8988T (cell line): ENCODE results near the gene VPS9D1.

Experiments used
- DNase-seq: peaks from one replicate; pipeline ENCODE4 v3.0.0; 2011

Gene VPS9D1

GRCh38 chr16:89732142-89732917 is 11.6 kb upstream of the VPS9D1 start:
- no peak for DNase-seq

- no peak for DNase-seq
These were observed 10.0 kb upstream of the VPS9D1 start for GRCh38 chr16:89730610-89731234.

GRCh38 chr16:89729863-89730593 is 9.3 kb upstream of the VPS9D1 start:
- DNase-seq, result no peak

- DNase-seq, result no peak
These were observed 8.6 kb upstream of the VPS9D1 start for GRCh38 chr16:89729293-89729692.

DNA sequence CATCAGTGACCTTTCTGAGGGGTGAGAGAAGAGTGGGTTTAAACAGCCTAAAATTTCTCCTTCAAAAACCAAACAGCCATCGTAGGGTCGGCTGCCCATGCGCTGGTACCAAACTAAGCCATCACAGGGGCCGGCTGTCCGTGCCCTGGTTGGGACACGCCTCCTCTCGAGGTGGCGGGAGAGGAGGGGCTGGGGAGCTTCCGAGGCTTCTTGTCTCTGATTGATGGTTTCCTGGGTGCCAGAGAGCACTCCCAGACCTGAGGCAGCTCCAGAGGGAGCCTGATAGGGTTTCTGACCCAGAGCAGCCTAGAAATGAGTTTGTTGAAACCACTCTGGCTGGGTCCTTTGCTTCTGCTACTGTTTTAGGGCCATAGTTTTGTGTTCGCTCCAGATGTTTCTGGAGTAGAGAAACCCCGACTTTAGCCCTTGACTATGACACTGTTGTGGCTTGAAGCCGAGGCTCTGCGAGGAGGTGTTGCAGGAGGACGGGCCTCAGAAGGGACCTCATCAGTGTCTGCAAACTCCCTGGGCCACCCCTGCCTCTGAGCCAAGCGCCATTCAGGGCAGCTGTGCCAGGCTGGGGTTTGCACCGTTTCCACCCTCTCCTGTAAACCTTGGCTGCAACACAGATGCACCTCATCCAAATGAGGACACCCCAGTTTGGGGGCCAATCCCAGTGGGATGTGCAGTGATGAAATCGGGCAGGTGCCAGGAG is 6.9 kb upstream of the VPS9D1 start:
- no peak for DNase-seq

DNA sequence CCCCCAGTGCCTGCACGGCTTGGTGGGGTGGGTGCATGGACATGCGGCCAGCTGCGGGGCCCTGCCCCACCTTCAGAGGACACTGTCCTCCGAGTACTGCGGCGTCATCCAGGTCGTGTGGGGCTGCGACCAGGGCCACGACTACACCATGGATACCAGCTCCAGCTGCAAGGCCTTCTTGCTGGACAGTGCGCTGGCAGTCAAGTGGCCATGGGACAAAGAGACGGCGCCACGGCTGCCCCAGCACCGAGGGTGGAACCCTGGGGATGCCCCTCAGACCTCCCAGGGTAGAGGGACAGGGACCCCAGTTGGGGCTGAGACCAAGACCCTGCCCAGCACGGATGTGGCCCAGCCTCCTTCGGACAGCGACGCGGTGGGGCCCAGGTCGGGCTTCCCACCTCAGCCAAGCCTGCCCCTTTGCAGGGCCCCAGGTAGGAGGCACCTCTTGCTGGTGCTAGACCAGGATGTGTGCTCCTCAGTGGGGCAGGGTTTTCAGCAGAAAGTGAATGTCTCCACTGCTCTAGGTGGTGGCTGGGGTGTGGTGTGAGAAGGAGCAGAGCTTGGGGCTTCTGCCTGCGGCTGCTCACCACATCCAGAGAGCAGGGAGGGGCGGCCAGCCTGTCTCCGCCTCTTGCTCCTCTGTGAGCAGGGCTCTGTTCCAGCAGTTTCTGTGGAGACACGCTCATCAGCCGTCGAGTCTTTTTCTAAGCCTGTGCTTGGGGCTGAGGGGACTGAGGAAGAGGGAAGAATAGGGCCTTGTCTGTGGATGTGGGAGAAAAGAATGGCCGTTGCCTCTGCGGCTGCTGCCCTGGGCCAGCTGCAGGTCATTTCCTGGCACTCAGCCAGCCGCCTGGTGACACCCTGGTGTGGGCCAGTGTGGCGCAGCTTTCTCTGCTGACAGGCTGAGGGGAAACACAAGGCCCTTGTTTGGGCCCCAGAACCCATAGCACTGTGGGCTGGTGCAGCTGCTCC is 2.9 kb upstream of the VPS9D1 start:
- no peak for DNase-seq

GRCh38 chr16:89722392-89723278 is 1.9 kb upstream of the VPS9D1 start:
- no peak for DNase-seq

- DNase-seq, result no peak
These were observed 1.1 kb upstream of the VPS9D1 start for GRCh38 chr16:89721546-89722391.

- DNase-seq, result no peak
These were observed 216 bp downstream of the VPS9D1 start for GRCh38 chr16:89720551-89720812.

DNA sequence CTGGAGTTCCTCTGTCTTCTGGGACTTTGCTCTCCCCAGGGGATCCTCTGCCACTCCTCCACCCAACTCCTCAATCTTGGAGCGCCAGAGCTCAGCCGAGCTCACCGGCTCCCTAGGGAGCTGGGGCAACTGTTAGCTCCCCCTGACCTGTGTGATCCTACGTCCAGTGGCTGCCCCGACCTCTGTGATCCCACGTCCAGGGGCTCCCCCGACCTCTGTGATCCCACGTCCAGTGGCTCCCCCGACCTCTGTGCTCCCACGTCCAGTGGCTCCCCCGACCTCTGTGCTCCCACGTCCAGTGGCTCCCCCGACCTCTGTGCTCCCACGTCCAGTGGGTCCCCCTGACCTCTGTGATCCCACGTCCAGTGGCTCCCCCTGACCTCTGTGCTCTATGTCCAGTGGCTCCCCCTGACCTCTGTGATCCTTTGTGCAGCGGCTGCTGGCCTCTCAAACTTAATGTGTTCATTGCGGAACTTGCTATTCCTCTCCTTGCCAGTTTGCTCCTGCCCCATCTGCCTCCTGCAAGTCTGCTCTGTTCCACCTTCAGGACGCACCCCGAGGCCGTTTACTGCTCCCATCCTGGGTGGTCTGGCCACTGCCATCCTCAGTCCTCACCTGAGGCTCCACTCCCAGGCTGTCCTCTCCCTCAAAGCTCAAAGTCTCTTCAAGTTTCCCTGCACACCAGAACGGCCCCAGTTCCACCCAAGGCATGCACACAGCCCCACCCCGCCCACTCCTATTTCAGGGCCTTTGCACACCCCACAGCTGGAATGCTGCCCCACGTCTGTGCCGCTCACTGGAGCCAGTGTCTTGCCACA is 2.8 kb downstream of the VPS9D1 start:
- no peak for DNase-seq

DNA sequence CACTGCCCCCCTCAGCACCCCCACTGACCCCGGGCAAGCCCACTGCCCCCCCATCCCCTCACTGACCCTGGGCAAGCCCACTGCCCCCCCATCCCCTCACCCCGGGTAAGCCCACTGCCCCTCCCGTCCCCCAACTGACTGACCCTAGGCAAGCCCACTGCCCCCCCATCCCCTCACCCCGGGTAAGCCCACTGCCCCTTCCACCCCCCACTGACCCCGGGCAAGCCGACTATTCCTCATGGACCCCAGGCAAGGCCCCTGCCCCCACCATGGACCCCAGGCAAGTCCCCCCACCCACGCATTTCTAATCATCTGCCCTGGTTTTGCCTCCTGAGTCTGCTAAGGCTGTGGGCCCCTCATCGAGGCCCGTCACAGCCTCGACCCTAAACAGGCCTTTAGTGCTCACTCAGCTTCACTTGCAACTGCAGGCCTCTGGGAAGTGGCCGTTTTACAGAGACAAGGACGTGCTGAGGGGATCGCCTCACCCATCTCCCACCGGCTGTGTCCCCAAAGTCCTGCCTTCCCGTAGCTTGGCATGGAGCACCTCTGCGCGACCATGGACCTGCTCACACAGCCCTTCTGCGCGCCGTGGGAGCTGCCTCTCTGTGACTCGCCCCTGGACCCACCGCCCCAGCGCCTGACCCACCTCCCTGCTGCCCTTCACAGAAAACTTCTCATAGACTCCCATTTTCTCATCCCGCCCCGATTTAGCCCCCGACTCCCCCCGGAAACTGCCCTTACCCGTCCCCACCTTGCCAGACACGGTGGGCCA is 3.6 kb downstream of the VPS9D1 start:
- DNase-seq, result no peak

GRCh38 chr16:89716493-89716892 is 4.2 kb downstream of the VPS9D1 start:
- DNase-seq, result no peak

DNA sequence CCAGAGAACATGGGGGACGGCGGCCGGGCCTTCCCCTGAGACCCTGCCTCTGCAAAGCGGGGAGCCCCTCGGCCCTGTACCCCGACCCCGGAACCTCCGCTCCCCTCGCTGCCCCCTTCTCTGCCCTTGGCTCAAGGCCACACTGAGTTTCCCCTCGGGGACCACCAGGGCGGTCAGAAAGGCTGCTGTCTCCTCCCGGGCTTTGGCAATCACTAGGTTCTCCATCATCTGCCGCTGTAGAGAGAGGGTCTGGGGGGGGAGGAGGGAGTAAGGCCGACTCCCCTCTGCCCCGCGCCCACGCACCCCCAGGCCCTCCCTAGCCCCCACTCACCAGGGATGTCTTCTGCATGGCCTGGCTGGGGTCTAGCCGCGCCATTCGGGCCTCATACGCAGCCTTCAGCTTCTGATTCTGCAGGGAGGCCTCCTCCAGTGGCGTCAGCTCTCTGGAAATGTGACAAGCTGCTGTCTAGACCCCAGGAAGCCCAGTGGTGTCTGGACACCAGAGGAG is 8.4 kb downstream of the VPS9D1 start:
- peak; percentile 49 for DNase-seq

DNA sequence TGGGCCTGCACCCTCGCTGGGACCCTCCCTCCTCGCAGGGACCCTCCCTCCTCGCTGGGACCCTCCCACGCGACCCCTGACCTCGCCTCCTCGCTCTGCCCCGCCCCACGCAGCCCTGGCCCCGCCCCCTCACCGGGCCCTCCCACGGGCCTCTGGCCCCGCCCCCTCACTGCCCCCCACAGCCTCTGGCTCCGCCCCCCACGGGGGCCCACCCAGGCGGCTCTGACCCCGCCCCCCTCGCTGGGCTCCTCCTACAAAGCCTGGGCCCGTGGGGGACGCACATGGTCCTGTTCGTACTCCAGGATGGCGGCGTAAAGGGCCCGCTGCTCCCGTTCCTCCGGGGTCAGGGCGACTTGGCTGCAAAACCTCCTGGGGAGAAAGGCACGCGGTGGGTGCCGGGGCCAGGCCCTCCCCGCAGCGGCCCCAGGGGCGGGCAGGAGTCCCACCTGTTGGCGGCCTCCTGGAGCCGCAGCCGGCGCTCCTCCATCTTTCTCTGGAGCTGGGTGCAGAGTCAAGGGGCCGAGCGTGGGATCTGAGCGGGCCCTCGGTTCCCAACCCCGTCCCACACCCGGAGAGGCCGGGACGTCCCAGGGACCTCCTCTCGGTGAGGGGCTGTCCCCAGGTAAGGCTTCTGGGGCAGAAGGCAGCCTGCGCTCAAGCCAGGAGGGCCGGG is 9.0 kb downstream of the VPS9D1 start:
- DNase-seq, result peak; percentile 96

DNA sequence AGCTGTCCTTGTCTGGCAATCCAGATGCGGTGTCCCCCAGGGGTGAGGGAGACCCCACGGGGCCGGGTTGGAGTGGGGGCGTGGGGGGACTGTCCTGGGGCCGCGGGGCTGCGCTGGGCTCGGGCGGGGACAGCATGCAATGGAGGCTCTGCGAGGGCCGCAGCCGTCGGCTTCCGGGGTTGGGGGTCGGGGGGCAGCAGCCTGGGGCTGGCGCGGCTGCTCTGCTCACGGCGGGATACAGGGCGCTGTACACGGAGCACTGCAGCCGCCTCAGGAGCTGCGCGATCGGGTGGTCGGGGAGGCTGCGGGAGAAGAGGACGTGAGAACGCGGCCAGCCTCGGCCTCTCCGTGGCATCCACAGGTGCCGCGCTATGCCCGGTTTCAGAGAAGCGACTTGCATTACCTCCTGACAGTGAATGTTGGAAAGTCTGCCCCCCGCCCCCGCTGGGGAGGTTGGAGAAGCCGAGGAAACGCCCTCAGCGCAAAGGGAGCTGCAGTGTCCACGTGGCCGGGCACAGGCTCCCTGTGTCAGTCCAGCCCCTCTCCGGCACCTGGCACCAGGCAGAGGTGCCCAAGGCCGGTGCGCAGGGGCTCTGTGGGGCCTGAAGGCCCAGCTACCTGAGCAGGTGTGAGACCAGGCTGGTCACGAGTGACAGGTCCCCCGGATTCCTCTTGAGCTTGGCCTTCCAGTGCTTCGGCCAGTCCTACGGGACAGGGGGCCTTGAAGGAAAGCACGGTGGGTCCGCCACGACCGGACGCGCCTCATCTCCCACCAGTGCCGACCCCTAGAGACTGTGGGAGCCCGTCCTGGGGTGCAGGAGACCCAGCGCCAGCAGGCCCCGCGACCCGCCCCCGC is 9.8 kb downstream of the VPS9D1 start:
- DNase-seq, result no peak

DNA sequence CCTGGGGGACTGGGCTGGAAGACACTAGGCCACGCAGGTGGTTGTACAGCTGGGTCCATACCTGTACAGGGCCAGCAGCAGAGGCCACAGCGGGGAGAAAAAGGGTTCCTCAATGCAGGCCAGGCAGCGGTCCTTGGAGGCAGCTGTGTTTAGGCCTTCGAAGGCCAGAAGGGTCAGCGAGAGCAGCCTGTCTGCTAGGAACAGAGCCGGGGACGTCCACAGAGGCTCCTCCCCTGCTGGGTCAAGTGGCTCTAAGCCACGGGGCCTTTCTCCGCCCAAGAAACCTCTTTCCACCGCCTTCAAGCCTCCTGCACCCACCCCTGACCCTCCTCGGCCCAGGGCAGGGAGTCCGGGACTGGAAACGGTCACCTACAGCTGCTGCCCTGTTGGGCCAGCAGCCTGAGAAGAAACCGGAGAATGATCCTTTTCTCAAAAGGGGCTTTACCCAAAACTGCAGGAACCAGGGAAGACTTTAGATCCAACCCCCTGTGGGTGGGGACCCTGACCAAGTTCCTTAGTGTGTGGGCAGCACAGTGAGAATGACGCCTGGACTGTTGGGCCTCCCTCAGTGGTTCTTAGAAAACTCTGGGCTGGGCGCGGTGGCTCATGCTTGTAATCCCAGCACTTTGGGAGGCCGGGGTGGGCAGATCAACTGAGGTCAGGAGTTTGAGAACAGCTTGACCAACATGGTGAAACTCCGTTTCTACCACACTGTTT is 10.8 kb downstream of the VPS9D1 start:
- no peak for DNase-seq
